HCT116 (cell line): ENCODE data around the gene TWNK. TPM values are rescaled to one million over a fixed set of nuclear protein-coding genes. Genes with fewer than 3 reads are reported as not detected.
A peak's percentile ranks its signal among the peaks of the same experiment; 100 is the strongest.

ENCODE experiments used
- ATAC-seq: fragments of 200-7000 bp; cut with Tn5 transposase; 2 replicates; pipeline ENCODE4 v1.9.1; 2020; ENCODE audit warnings: mild to moderate bottlenecking, moderate library complexity
- BruUV-seq: library from RNA; stranded (reverse); fragments of 400-500 nt; replicated peaks from 2 replicates; lab custom pipeline; 2021; lab: Mats Ljungman, UMichigan
- CTCF ChIA-PET: fragments of 300-600 bp; sonication (Branson Sonifier 250); formaldehyde crosslinking; loops from one replicate; lab custom pipeline; 2021; ENCODE audit warnings: antibody characterized with exemption; lab: Charles Lee
- POLR2A ChIA-PET: fragments of 300-600, 350-600 bp; sonication (Branson Sonifier 250); formaldehyde crosslinking; loops from one replicate; lab custom pipeline; 2021; ENCODE audit warnings: antibody characterized with exemption; lab: Charles Lee
- RAD21 ChIA-PET, 2 experiments: fragments of 300-600 bp; sonication (Branson Sonifier 250); formaldehyde crosslinking; loops; one replicate each; lab custom pipeline; 2023; ENCODE audit warnings: low total read pairs in 2 of 2; ENCODE audit not compliant: uncharacterized antibody in 2 of 2, unreplicated experiment in 2 of 2, low non-redundant PET in 1 of 2; lab: Charles Lee
- DNase-seq: peaks from one replicate; pipeline ENCODE4 v3.0.0-alpha.2; 2010; ENCODE audit warnings: low read depth, low spot score
- H2AFZ ChIP-seq: fragments of 200-600 bp; shearing (Covaris generic), sonication (generic); 2 replicates; pipeline ENCODE4 v1.6.1; 2017; ENCODE audit warnings: low read depth, mixed run types, mixed read lengths, antibody characterized with exemption, low read length; ENCODE audit not compliant: poor library complexity, severe bottlenecking
- H3K27ac ChIP-seq: 2 replicates; pipeline ENCODE4 v1.5.1; 2012; ENCODE audit warnings: low read depth, low read length
- H3K27me3 ChIP-seq: fragments of 200-600 bp; sonication (generic); 2 replicates; pipeline ENCODE4 v1.6.1; 2016; ENCODE audit warnings: mixed run types, low read length, mixed read lengths; ENCODE audit not compliant: insufficient read depth
- H3K36me3 ChIP-seq, 2 experiments: fragments of 200-500 bp in 1 of 2; fragments of 200-600 bp in 1 of 2; sonication (Bioruptor generic) in 1 of 2; sonication (generic) in 1 of 2; 2 replicates each; pipeline versions ENCODE4 v1.5.1 to v1.6.1; 2014 to 2016; ENCODE audit warnings: low read length in 2 of 2, inconsistent platforms in 1 of 2, mixed read lengths in 1 of 2, mixed run types in 1 of 2; ENCODE audit not compliant: insufficient read depth in 2 of 2, control insufficient read depth in 1 of 2
- H3K4me1 ChIP-seq, 2 experiments: fragments of 200-600 bp in 1 of 2; sonication (generic) in 1 of 2; 2 replicates each; pipeline versions ENCODE4 v1.5.1 to v1.6.1; 2012 to 2017; ENCODE audit warnings: low read length in 2 of 2, inconsistent platforms in 1 of 2, mild to moderate bottlenecking in 1 of 2, mixed read lengths in 1 of 2, mixed run types in 1 of 2, moderate library complexity in 1 of 2; ENCODE audit not compliant: insufficient read depth in 2 of 2, control insufficient read depth in 1 of 2
- H3K4me2 ChIP-seq: fragments of 200-600 bp; sonication (generic); 2 replicates; pipeline ENCODE4 v1.6.1; 2017; ENCODE audit warnings: mixed run types, low read length, mixed read lengths
- H3K4me3 ChIP-seq, 2 experiments: fragments of 200-600 bp in 1 of 2; sonication (generic) in 1 of 2; replicated peaks in 1 of 2; 2 replicates each; pipeline ENCODE4 v1.5.1; 2011 to 2016; ENCODE audit warnings: low read length in 2 of 2, control low read depth in 1 of 2, low read depth in 1 of 2, mild to moderate bottlenecking in 1 of 2, mixed read lengths in 1 of 2, mixed run types in 1 of 2
- H3K79me2 ChIP-seq: fragments of 200-600 bp; sonication (generic); 2 replicates; pipeline ENCODE4 v1.6.1; 2017; ENCODE audit warnings: mild to moderate bottlenecking, mixed run types, low read length, moderate library complexity, mixed read lengths; ENCODE audit not compliant: insufficient read depth
- H3K9ac ChIP-seq: fragments of 200-600 bp; sonication (generic); 2 replicates; pipeline ENCODE4 v1.6.1; 2016; ENCODE audit warnings: low read length, mixed read lengths
- H3K9me2 ChIP-seq: fragments of 200-600 bp; sonication (generic), shearing (Covaris generic); 2 replicates; pipeline ENCODE4 v1.6.1; 2017; ENCODE audit warnings: mixed run types, mild to moderate bottlenecking, moderate library complexity; ENCODE audit not compliant: insufficient read depth
- H3K9me3 ChIP-seq, 2 experiments: fragments of 200-500 bp in 1 of 2; fragments of 200-600 bp in 1 of 2; sonication (Bioruptor generic) in 1 of 2; sonication (generic) in 1 of 2; 2 replicates each; pipeline ENCODE4 v1.6.1; 2014 to 2017; ENCODE audit warnings: low read length in 2 of 2, mixed read lengths in 2 of 2, inconsistent platforms in 1 of 2, low read depth in 1 of 2, mild to moderate bottlenecking in 1 of 2, mixed run types in 1 of 2, moderate library complexity in 1 of 2; ENCODE audit not compliant: control insufficient read depth in 1 of 2, insufficient read depth in 1 of 2
- H4K20me1 ChIP-seq: fragments of 200-600 bp; sonication (generic), shearing (Covaris generic); 2 replicates; pipeline ENCODE4 v1.6.1; 2017; ENCODE audit warnings: mixed run types, mild to moderate bottlenecking, moderate library complexity; ENCODE audit not compliant: insufficient read depth
- ATF3 ChIP-seq: IDR thresholded peaks from 2 replicates; pipeline ENCODE4 v1.6.1; 2012
- CEBPB ChIP-seq: IDR thresholded peaks from 2 replicates; pipeline ENCODE4 v1.6.1; 2012; ENCODE audit warnings: low read depth
- ELF1 ChIP-seq: IDR thresholded peaks from 2 replicates; pipeline ENCODE4 v1.6.1; 2012; ENCODE audit warnings: low read depth, borderline replicate concordance
- EZH2 ChIP-seq: fragments of 200-600 bp; sonication (generic); IDR thresholded peaks from 2 replicates; pipeline ENCODE4 v1.6.1; 2017; ENCODE audit warnings: antibody characterized with exemption, mixed run types
- EZH2phosphoT487 ChIP-seq: fragments of 200-600 bp; IDR thresholded peaks from 2 replicates; pipeline ENCODE4 v1.6.1; 2018; ENCODE audit warnings: antibody characterized with exemption, borderline replicate concordance
- JUND ChIP-seq: IDR thresholded peaks from 2 replicates; pipeline ENCODE4 v1.6.1; 2012
- POLR2A ChIP-seq: IDR thresholded peaks from 2 replicates; pipeline ENCODE4 v1.7.0; 2011; ENCODE audit warnings: borderline replicate concordance; ENCODE audit not compliant: insufficient read depth, insufficient read length; ENCODE audit errors: extremely low read depth
- POLR2AphosphoS5 ChIP-seq: IDR thresholded peaks from 2 replicates; pipeline ENCODE4 v1.6.1; 2011; ENCODE audit warnings: mild to moderate bottlenecking, low read depth, low read length, moderate library complexity
- RAD21 ChIP-seq: IDR thresholded peaks from 2 replicates; pipeline ENCODE4 v1.6.1; 2012; ENCODE audit warnings: low read depth, mild to moderate bottlenecking
- TCF7L2 ChIP-seq: IDR thresholded peaks from 2 replicates; pipeline ENCODE4 v1.7.0; 2011; ENCODE audit warnings: borderline replicate concordance, inconsistent platforms; ENCODE audit not compliant: insufficient read depth, insufficient read length; ENCODE audit errors: extremely low read depth
- YY1 ChIP-seq: IDR thresholded peaks from 2 replicates; pipeline ENCODE4 v1.6.1; 2011; ENCODE audit warnings: low read length, low read depth, moderate library complexity, mild to moderate bottlenecking; ENCODE audit not compliant: insufficient replicate concordance; ENCODE audit errors: extremely low read depth
- ZFX ChIP-seq: fragments of 450-650 bp; IDR thresholded peaks from 2 replicates; pipeline ENCODE4 v1.6.1; 2017
- ZNF274 ChIP-seq: fragments of 200-500 bp; sonication (Bioruptor generic); IDR thresholded peaks from 2 replicates; pipeline ENCODE4 v1.6.1; 2014; ENCODE audit warnings: mild to moderate bottlenecking, low read depth, low read length, inconsistent platforms
- intact Hi-C: fragments of 100-400 bp; cut with micrococcal nuclease; formaldehyde crosslinking; loops from 2 replicates; pipeline ENCODE4 v1.10.0; 2022
- total RNA-seq: library from RNA; stranded (reverse); gene quantifications from one replicate; pipeline ENCODE4 v1.2.1, GENCODE V29; 2021; ENCODE audit not compliant: unreplicated experiment
- TF ChIP-seq, protein P1 (sequence below): IDR thresholded peaks from 2 replicates; pipeline ENCODE4 v1.6.1; 2011; ENCODE audit warnings: mild to moderate bottlenecking, low read length, moderate library complexity; ENCODE audit not compliant: insufficient replicate concordance; ENCODE audit errors: extremely low read depth
- TF ChIP-seq, protein P2 (sequence below): IDR thresholded peaks from 2 replicates; pipeline ENCODE4 v1.6.1; 2012; ENCODE audit warnings: low read depth
- TF ChIP-seq, protein P3 (sequence below), 3 experiments: fragments of 200-600 bp in 1 of 3; sonication (generic) in 1 of 3; IDR thresholded peaks in 2 of 3; conservative IDR thresholded peaks in 1 of 3; 2 replicates each; pipeline ENCODE4 v1.5.1; 2012 to 2017; ENCODE audit warnings: low read depth in 2 of 3, low read length in 2 of 3, antibody characterized with exemption in 1 of 3, borderline replicate concordance in 1 of 3, control low read depth in 1 of 3, mild to moderate bottlenecking in 1 of 3, mixed read lengths in 1 of 3, mixed run types in 1 of 3, moderate library complexity in 1 of 3; ENCODE audit not compliant: insufficient read depth in 1 of 3
- TF ChIP-seq, protein P4 (sequence below): IDR thresholded peaks from 2 replicates; pipeline ENCODE4 v1.6.1; 2012

The TWNK gene
- total RNA-seq, 1 experiment from 2014 or later, result 42.1 TPM

DNA sequence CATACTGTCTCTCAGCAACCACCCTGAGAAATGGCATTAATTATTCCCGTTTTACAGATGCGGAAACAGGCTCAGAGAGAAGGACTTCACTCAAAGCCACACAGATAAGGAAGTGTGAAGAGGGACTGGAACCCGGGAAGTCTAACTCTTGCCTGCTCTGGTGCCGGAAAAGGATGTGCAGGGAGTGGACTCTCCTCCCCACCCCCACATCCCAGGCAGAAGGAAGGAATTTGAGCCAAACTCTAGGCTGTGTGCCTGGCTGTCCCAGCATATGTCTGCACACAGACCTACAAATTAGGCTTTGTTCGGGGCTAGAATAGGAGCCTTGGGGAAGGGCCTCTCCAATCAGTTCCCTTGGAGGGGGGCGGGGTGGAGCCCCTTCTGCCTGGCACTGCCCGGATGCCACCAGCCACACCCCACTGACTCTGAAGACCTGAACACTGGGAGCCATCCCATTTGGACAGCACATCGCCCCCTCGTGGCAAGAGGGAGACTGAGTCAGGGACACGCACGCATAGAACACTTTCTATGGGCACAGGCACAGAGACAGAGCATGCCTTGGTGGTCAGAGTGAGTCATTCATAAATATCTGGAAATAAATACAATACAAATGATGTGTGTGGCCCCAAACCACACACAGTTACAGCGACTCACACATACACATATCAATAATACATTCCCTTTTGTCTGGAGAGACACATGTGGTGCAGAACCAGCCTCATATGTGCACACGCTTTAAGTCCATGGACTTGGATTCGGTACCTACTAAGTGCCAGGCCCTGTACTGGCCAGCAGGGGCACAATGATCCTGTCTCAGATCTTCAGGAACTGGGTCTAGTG, 25.4 kb downstream of the TWNK start:
- ChIA-PET RAD21 (no interaction called here), CTCF (interaction anchor here (0.8 to 6.6 kb wide), 8 partner anchors 12 to 134 kb away, joined by 3 to 118 read pairs (median 8); partner anchors contain the start of genes LZTS2, PDZD7, SEMA4G and SFXN3), POLR2A (no interaction called here)
- H3K27ac ChIP-seq, result peak overlapping the region; percentile 39
- peak overlapping the region; percentile 10; the same call in 1 of the 2 replicates for H3K9ac ChIP-seq
- ATAC-seq, result peak; percentile 86
- no peaks in the 10 kb centered on the region for H3K9me3 ChIP-seq
- H3K9me2 ChIP-seq, result no peaks in the 10 kb centered on the region
- H2AFZ ChIP-seq, result peak overlapping the region; percentile 55
- DNase-seq, result peak; percentile 96
- BruUV-seq, result no TSS peak
- no peaks in the 10 kb centered on the region for H3K36me3 ChIP-seq
- peak overlapping the region in 1 of 2 experiments; percentile 13; a peak in 1 of 4 replicates for H3K4me3 ChIP-seq
- H4K20me1 ChIP-seq, result no peaks in the 10 kb centered on the region
- no peaks in the 10 kb centered on the region for H3K27me3 ChIP-seq
- H3K4me2 ChIP-seq, result peak overlapping the region; percentile 66
- peaks cover 31 to 69% of the 10 kb centered on the region in 2 experiments for H3K4me1 ChIP-seq
- no peaks in the 10 kb centered on the region for H3K79me2 ChIP-seq
- intact Hi-C loops, result loop anchor here (1.0 to 10.0 kb wide), 7 partner anchors 18 to 668 kb away; partner anchors contain the start of genes PAX2, SCD and SEMA4G
- TF ChIP-seq, protein P1, sequence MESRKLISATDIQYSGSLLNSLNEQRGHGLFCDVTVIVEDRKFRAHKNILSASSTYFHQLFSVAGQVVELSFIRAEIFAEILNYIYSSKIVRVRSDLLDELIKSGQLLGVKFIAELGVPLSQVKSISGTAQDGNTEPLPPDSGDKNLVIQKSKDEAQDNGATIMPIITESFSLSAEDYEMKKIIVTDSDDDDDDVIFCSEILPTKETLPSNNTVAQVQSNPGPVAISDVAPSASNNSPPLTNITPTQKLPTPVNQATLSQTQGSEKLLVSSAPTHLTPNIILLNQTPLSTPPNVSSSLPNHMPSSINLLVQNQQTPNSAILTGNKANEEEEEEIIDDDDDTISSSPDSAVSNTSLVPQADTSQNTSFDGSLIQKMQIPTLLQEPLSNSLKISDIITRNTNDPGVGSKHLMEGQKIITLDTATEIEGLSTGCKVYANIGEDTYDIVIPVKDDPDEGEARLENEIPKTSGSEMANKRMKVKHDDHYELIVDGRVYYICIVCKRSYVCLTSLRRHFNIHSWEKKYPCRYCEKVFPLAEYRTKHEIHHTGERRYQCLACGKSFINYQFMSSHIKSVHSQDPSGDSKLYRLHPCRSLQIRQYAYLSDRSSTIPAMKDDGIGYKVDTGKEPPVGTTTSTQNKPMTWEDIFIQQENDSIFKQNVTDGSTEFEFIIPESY, result peak; percentile 26
- TF ChIP-seq RAD21 (no peak), ZNF274 (no peak), EZH2phosphoT487 (no peak), ZFX (no peak), POLR2AphosphoS5 (peak; percentile 60), JUND (no peak), ELF1 (no peak), POLR2A (no peak), TCF7L2 (peak; percentile 43), ATF3 (no peak), YY1 (peak; percentile 68), CEBPB (no peak), EZH2 (no peak)
- TF ChIP-seq, protein P2, sequence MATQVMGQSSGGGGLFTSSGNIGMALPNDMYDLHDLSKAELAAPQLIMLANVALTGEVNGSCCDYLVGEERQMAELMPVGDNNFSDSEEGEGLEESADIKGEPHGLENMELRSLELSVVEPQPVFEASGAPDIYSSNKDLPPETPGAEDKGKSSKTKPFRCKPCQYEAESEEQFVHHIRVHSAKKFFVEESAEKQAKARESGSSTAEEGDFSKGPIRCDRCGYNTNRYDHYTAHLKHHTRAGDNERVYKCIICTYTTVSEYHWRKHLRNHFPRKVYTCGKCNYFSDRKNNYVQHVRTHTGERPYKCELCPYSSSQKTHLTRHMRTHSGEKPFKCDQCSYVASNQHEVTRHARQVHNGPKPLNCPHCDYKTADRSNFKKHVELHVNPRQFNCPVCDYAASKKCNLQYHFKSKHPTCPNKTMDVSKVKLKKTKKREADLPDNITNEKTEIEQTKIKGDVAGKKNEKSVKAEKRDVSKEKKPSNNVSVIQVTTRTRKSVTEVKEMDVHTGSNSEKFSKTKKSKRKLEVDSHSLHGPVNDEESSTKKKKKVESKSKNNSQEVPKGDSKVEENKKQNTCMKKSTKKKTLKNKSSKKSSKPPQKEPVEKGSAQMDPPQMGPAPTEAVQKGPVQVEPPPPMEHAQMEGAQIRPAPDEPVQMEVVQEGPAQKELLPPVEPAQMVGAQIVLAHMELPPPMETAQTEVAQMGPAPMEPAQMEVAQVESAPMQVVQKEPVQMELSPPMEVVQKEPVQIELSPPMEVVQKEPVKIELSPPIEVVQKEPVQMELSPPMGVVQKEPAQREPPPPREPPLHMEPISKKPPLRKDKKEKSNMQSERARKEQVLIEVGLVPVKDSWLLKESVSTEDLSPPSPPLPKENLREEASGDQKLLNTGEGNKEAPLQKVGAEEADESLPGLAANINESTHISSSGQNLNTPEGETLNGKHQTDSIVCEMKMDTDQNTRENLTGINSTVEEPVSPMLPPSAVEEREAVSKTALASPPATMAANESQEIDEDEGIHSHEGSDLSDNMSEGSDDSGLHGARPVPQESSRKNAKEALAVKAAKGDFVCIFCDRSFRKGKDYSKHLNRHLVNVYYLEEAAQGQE, result no peak
- TF ChIP-seq, protein P3, sequence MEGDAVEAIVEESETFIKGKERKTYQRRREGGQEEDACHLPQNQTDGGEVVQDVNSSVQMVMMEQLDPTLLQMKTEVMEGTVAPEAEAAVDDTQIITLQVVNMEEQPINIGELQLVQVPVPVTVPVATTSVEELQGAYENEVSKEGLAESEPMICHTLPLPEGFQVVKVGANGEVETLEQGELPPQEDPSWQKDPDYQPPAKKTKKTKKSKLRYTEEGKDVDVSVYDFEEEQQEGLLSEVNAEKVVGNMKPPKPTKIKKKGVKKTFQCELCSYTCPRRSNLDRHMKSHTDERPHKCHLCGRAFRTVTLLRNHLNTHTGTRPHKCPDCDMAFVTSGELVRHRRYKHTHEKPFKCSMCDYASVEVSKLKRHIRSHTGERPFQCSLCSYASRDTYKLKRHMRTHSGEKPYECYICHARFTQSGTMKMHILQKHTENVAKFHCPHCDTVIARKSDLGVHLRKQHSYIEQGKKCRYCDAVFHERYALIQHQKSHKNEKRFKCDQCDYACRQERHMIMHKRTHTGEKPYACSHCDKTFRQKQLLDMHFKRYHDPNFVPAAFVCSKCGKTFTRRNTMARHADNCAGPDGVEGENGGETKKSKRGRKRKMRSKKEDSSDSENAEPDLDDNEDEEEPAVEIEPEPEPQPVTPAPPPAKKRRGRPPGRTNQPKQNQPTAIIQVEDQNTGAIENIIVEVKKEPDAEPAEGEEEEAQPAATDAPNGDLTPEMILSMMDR (IDR thresholded peaks at IDR 0.05 in 2 of 3, conservative IDR thresholded peaks at IDR 0.05 in 1 of 3; ENCODE audit: borderline replicate concordance in 1 of 3, insufficient read depth in 1 of 3, low read depth in 2 of 3, low read length in 2 of 3), result peak in 2 of 3 experiments; percentile 88 to 99; a peak in 4 of 6 replicates
- TF ChIP-seq, protein P4, sequence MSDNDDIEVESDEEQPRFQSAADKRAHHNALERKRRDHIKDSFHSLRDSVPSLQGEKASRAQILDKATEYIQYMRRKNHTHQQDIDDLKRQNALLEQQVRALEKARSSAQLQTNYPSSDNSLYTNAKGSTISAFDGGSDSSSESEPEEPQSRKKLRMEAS, result no peak
